ENCODE results near the gene S100A9. TPM values are rescaled to one million over a fixed set of nuclear protein-coding genes. Genes with fewer than 3 reads are reported as not detected.

The S100A9 gene
- total and polyA plus RNA-seq, 2 experiments from 2014 or later, result 3.2 to 6.4 TPM

GRCh38 chr1:153364156-153364555 is 6.5 kb downstream of the S100A9 start:
- Histone ChIP-seq H3K79me2 (no peaks in the 10 kb centered on the region), H3K4me1 (ENCODE audit: insufficient read depth) (no peaks in the 10 kb centered on the region), H3K4me3 (no peak overlapping the region), H3K9me3 (ENCODE audit: low read depth) (no peaks in the 10 kb centered on the region), H3K27me3 (no peaks in the 10 kb centered on the region), H3K27ac (no peak overlapping the region), H3K9me2 (replicated peaks; ENCODE audit: insufficient read depth) (no peaks in the 10 kb centered on the region), H2AFZ (no peak overlapping the region), H4K20me1 (ENCODE audit: insufficient read depth, poor library complexity, severe bottlenecking) (no peaks in the 10 kb centered on the region), H3K4me2 (no peak overlapping the region), H3K36me3 (replicated peaks; ENCODE audit: insufficient read depth, low read depth) (no peaks in the 10 kb centered on the region)
- DNase-seq (ENCODE audit: low spot score), result no peak
- no peak for TF ChIP-seq EZH2 (IDR thresholded peaks at IDR 0.05; ENCODE audit: borderline replicate concordance)
- TF ChIP-seq EZH2phosphoT487 (IDR thresholded peaks at IDR 0.05; ENCODE audit: low read depth, severe bottlenecking, unreplicated experiment), result no peak
- no peak for TF ChIP-seq CTCF (IDR thresholded peaks at IDR 0.05; ENCODE audit: poor library complexity)

GRCh38 chr1:153364766-153365666 is 7.4 kb downstream of the S100A9 start:
- 74% methylated on average over 12 of the region's 12 CpGs for WGBS (ENCODE audit: low lambda C conversion rate, missing lambda C conversion rate)
- H3K27ac ChIP-seq, result no peak overlapping the region
- DNase-seq (ENCODE audit: low spot score), result no peak

GRCh38 chr1:153365696-153366095 is 8.0 kb downstream of the S100A9 start:
- TF ChIP-seq EZH2 (IDR thresholded peaks at IDR 0.05; ENCODE audit: borderline replicate concordance) (no peak), EZH2phosphoT487 (IDR thresholded peaks at IDR 0.05; ENCODE audit: low read depth, severe bottlenecking, unreplicated experiment) (no peak), CTCF (IDR thresholded peaks at IDR 0.05; ENCODE audit: poor library complexity) (no peak)
- H3K27ac ChIP-seq, result no peak overlapping the region

More at GRCh38 chr1:153364766-153365666, 7.4 kb downstream of the S100A9 start:
- H3K9me2 ChIP-seq (replicated peaks; ENCODE audit: insufficient read depth), result no peaks in the 10 kb centered on the region
- no peaks in the 10 kb centered on the region for H3K9me3 ChIP-seq (ENCODE audit: low read depth)
- no peaks in the 10 kb centered on the region for H3K36me3 ChIP-seq (replicated peaks; ENCODE audit: insufficient read depth, low read depth)
- no peaks in the 10 kb centered on the region for H3K4me1 ChIP-seq (ENCODE audit: insufficient read depth)
- no peaks in the 10 kb centered on the region for H4K20me1 ChIP-seq (ENCODE audit: insufficient read depth, poor library complexity, severe bottlenecking)
- H3K4me2 ChIP-seq, result no peak overlapping the region
- H3K27me3 ChIP-seq, result no peaks in the 10 kb centered on the region
- H2AFZ ChIP-seq, result no peak overlapping the region
- no peaks in the 10 kb centered on the region for H3K79me2 ChIP-seq
- no peak overlapping the region for H3K4me3 ChIP-seq
- TF ChIP-seq EZH2phosphoT487 (IDR thresholded peaks at IDR 0.05; ENCODE audit: low read depth, severe bottlenecking, unreplicated experiment) (no peak), CTCF (IDR thresholded peaks at IDR 0.05; ENCODE audit: poor library complexity) (no peak), EZH2 (IDR thresholded peaks at IDR 0.05; ENCODE audit: borderline replicate concordance) (no peak)

More at GRCh38 chr1:153365696-153366095, 8.0 kb downstream of the S100A9 start:
- H3K36me3 ChIP-seq (replicated peaks; ENCODE audit: insufficient read depth, low read depth), result no peaks in the 10 kb centered on the region
- H3K9me3 ChIP-seq (ENCODE audit: low read depth), result no peaks in the 10 kb centered on the region
- DNase-seq (ENCODE audit: low spot score), result no peak
- H3K4me1 ChIP-seq (ENCODE audit: insufficient read depth), result no peaks in the 10 kb centered on the region
- no peaks in the 10 kb centered on the region for H3K9me2 ChIP-seq (replicated peaks; ENCODE audit: insufficient read depth)
- H3K27me3 ChIP-seq, result no peaks in the 10 kb centered on the region
- no peaks in the 10 kb centered on the region for H3K79me2 ChIP-seq
- H3K4me2 ChIP-seq, result no peak overlapping the region
- H2AFZ ChIP-seq, result no peak overlapping the region
- H4K20me1 ChIP-seq (ENCODE audit: insufficient read depth, poor library complexity, severe bottlenecking), result no peaks in the 10 kb centered on the region
- H3K4me3 ChIP-seq, result no peak overlapping the region
- WGBS (ENCODE audit: low lambda C conversion rate, missing lambda C conversion rate), result 63% methylated on average over 7 of the region's 8 CpGs
